ENCODE measurements around the gene CRKL.

The CRKL gene

GRCh38 chr22:20989323-20990138, 72.3 kb downstream of the CRKL start:
- no peak overlapping the region for H3K4me3 ChIP-seq (ENCODE audit: low read depth, low read length)
- TF ChIP-seq, protein P1, sequence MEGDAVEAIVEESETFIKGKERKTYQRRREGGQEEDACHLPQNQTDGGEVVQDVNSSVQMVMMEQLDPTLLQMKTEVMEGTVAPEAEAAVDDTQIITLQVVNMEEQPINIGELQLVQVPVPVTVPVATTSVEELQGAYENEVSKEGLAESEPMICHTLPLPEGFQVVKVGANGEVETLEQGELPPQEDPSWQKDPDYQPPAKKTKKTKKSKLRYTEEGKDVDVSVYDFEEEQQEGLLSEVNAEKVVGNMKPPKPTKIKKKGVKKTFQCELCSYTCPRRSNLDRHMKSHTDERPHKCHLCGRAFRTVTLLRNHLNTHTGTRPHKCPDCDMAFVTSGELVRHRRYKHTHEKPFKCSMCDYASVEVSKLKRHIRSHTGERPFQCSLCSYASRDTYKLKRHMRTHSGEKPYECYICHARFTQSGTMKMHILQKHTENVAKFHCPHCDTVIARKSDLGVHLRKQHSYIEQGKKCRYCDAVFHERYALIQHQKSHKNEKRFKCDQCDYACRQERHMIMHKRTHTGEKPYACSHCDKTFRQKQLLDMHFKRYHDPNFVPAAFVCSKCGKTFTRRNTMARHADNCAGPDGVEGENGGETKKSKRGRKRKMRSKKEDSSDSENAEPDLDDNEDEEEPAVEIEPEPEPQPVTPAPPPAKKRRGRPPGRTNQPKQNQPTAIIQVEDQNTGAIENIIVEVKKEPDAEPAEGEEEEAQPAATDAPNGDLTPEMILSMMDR (conservative IDR thresholded peaks at IDR 0.05; ENCODE audit: low read depth, low read length), result peak; percentile 12

DNA sequence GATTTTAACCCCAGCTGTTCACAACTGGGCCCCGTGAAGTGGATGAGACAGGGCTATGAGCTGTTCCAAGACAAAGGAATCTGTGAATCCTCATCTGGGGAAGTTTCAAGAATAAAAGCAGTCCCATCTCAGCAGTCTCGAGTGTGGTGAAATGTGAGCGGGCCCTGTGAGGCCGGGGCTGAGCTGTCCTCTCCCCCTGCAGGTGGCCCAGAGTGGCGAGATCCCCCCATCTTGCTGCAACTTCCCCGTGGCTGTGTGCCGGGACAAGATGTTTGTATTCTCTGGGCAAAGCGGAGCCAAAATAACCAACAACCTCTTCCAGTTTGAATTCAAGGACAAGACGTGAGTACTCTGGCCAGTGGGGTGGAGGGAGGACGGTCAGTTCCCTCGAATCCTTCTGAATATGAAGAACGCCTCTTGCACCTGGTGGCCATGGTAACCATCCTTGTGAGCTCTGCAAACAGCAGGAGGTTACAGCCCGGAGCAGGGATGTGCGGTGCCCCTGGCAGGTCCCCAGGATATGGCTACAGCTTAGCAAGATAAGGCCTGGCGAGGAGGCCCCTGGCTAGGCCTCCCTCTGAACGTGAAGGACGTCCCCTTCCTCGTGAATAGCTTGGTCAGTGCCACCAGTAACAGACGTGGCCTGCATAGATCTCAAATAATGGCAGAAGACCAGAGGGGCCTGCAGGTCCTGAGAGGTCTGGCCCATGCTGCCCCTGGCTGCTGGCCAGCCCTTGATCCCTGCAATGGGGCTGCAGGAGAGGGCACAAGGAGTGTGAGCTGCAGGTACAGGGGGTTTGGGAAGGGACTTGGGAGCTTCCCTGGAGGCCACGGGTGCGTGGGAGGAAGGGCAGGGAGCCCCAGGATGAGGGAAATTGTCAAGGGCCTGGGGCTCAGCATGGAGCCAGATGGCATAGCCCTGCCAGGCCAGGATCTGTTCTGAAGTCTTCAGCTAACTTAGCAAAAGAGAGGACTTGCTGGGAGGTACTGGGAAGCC, 73.3 kb downstream of the CRKL start:
- TF ChIP-seq, protein P1 (conservative IDR thresholded peaks at IDR 0.05; ENCODE audit: low read depth, low read length), result peak; percentile 1
- H3K4me3 ChIP-seq (ENCODE audit: low read depth, low read length), result no peak overlapping the region
- no peak for DNase-seq (ENCODE audit: low read depth)

More at GRCh38 chr22:20989323-20990138, 72.3 kb downstream of the CRKL start:
- peak; percentile 54 for DNase-seq (ENCODE audit: low read depth)

DNA sequence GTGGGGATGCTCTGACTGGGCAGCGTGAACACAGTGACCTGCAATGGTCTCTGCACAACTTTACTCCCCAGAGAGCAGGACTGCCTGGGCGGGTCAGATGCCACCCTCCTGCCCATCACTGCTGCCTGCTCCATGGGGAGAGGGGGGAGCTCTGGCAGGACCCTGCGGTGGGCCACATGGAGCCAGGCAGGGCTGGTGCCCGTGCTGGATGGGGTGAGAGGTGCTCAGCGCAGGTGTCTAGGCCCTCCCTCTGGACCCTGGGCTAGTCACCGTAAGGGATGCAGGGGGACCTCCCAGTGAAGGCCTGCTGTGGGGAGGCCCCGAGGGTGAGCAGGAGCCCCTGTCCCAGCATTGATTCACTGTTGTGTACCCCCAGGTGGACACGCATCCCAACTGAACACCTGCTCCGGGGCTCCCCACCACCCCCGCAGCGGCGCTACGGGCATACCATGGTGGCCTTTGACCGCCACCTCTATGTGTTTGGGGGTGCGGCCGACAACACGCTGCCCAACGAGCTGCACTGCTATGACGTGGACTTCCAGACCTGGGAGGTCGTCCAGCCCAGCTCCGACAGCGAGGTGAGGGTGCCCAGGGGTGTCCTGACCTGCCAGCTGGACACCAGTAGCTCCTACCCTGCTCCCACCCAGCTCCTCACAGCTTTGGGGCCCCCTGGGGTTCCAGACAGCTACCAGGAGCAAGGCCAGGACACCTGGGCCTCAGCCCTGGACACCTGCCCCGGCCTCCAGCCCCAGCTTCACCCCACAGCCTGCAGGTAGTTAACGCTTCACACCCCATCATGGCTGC, 74.2 kb downstream of the CRKL start:
- no peak for DNase-seq (ENCODE audit: low read depth)
- TF ChIP-seq, protein P1 (conservative IDR thresholded peaks at IDR 0.05; ENCODE audit: low read depth, low read length), result no peak
- no peak overlapping the region for H3K4me3 ChIP-seq (ENCODE audit: low read depth, low read length)

DNA sequence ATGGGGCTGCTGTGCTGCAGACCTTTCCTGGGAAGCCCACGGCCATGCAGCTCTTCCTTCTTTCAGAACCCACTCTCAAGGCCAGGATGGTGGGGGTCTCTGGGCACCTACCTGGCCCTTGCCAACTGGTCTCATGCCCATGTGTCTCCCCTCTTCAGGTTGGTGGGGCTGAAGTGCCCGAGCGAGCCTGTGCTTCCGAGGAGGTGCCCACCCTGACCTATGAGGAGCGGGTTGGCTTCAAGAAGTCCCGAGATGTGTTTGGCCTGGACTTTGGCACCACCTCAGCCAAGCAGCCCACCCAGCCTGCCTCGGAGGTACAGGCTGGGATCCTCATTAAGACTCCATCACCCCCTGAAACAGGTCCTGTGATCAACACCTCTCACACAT, 74.8 kb downstream of the CRKL start:
- H3K4me3 ChIP-seq (ENCODE audit: low read depth, low read length), result no peak overlapping the region
- TF ChIP-seq, protein P1 (conservative IDR thresholded peaks at IDR 0.05; ENCODE audit: low read depth, low read length), result no peak
- DNase-seq (ENCODE audit: low read depth), result no peak

- H3K4me3 ChIP-seq (ENCODE audit: low read depth, low read length), result no peak overlapping the region
- TF ChIP-seq, protein P1 (conservative IDR thresholded peaks at IDR 0.05; ENCODE audit: low read depth, low read length), result no peak
- no peak for DNase-seq (ENCODE audit: low read depth)
These were observed 75.5 kb downstream of the CRKL start for GRCh38 chr22:20992456-20993303.

Measured in choroid plexus epithelial cell (primary cell).